NCI-H1436 treated with DMSO at 0.1 percent for 48 hours (cell line): ENCODE results near the gene PIK3R5.
"Not testable (repeated sequence)": the region's sequence is repeated elsewhere in the genome, so short reads cannot be mapped to it uniquely, and the experiment has no call there.

Experiments used
- DNase-seq: peaks from one replicate; lab custom pipeline; 2025; lab: John Stamatoyannopoulos, UW

PIK3R5 gene

DNA sequence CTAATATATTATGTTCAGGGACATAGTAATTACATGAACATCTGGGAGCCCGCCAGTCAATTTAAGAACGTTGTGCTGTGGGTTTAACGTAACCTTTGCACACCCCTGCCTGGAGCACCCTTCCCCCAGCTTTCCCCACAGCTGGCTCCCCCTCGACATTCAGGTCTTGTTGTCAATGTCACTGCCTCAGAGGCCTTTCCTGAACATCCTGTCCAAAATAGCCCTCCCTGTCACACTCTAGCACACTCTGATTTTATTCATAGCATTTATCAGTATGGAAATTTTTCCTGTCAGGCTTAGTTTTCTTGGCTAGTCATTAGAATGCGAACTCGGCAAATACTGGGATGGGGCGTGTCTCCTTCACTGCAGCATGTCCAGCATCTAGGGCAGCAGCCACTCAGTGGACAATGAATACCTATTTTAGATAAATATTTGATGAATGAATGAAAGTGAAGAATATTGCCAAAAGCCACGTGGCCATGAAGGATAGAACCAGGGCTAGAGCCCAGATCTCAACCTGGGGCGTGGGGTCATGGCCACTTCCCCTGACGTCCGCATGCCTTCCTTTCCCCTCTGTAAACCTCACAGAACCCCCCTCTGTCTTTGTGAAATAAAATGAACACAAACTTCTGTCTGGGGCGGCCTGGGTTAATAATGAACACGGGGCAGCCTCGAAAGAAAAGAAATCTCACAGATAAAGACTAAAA lies 108.5 kb downstream of the PIK3R5 start:
- DNase-seq: no peak

DNA sequence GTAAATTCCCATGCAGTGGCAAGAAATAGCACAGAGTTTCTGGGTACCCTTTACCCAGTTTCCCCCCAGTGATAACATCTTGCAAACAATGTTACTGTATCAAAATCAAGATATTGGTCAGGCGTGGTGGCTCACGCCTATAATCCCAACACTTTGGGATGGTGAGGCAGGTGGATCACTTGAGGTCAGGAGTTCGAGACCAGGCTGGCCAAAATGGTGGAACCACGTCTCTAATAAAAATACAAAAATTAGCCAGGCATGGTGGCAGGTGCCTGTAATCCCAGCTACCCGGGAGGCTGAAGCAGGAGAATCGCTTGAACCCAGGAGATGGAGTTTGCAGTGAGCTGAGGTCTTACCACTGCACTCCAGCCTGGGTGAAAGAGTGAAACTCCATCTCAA lies 109.3 kb downstream of the PIK3R5 start:
- DNase-seq: not testable (repeated sequence)

DNA sequence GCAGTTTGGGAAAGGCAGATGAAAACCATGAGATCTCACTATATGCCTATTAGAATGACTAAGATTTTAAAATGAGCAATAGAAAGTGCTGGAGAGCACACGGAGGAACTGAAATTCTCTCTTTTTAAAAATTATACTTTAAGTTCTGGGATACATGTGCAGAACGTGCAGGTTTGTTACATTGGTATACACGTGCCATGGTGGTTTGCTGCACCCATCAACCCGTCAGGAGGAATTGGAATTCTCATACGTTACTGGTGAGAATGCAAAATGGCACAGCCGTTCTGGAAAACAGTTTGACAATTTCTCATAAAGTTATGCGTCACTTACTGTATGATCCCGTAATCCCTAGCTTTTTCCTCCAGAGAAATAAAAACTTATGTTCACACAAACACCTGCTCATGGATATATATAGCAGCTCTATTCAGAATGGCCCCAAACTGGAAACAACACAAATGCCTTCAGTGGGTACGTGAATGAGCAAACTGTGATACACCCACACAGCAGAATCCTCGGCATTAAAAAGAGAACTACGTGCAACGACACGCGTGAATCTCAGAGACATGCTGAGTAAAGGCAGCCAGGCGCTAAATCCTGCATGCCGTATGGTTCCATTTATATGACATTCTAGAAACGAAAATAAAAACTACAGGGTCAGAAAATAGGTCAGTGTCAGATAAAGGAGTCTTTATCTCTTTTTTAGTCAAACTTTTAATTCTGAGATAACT lies 109.9 kb downstream of the PIK3R5 start:
- DNase-seq: no peak

DNA sequence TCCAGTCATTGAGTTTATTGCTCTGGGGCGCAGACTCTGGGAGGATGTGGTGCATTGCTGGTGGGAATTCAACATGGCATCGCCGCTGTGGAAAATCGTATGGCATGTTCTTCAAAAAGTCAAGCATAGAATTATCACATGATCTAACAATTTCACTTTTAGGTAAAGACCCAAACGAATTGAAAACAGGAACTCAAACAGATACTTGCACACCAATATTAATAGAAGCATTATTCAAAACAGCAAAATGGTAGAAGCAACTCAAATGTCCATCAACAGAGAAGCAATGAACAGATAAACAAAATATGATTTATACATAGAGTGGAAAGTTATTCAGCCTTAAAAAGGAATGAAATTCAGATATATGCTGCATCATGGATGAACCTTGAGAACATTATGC lies 113.9 kb downstream of the PIK3R5 start:
- no peak for DNase-seq

DNA sequence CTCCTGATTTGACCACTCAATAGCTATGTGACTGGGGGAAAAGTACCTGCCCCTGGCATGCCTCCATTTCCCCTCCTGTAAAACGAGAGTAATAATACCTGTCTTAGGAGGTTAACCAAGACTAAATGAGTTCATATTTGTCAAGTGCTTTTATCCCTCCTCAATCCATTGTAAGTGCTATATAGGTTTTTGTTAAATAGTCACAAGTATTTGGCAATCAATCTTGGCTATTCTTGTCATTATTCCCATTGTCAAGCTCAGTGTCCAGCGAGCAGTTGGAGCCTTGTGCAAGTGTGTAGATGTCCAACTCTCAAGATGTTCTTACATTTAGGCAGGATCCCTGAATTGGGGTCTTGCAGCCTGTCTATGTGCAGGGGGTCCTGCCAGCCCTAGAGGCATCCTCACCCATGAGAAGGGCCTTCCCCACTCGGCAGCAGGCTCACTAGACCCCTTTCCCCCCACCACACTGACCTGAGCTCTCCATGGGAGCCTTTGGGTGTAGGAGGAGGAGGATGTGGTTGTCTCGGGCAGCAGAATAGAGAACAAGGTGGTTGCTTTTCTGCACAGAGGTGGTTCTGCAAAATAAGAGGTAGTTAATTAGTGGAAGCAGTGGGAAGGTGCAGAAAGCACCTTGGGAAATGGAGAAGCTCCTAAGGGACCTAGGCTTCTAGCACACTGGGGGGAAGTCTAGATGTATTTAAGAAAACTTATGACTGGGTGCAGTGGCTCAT lies 116.0 kb downstream of the PIK3R5 start:
- DNase-seq: no peak

DNA sequence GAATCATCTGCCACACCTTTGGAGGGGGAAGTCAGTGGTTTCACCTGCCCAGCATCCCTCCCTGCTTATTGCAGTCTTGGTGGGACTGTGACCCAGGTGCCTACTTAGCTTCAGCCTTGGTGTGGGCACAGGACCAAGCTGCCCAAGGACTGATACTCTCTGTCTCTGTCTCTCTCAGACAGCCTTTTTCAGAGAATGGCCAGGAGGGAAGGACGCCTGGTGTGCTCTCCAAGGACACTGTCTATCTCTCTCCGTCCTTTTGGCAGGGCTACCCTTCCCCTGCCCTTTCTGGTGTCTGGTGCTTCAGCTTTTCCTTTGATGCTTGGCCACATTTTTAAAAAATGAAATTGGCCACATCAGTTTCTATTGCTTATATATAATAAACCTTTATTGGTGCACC lies 117.6 kb downstream of the PIK3R5 start:
- no peak for DNase-seq

DNA sequence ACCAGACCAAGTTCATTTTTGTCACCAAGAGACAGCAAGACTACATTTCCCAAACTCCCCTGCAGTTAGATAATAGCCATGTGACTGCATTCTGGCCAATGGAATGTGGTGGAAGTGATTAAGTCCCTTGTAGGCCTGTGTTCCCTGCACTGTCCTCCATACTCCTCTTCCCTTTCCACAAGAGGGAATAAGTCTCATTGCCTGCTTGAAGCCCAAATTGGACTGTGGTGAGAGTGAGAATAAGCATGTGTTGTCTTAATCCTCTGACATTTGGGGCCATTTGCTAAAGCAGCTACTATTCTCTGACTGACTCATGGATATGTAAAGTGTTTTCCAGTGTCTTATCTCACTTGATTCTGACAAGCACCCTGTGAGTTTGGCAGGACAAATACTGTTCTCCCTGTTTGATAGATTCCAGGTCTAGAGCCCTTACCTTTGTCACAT lies 118.7 kb downstream of the PIK3R5 start:
- DNase-seq: no peak

DNA sequence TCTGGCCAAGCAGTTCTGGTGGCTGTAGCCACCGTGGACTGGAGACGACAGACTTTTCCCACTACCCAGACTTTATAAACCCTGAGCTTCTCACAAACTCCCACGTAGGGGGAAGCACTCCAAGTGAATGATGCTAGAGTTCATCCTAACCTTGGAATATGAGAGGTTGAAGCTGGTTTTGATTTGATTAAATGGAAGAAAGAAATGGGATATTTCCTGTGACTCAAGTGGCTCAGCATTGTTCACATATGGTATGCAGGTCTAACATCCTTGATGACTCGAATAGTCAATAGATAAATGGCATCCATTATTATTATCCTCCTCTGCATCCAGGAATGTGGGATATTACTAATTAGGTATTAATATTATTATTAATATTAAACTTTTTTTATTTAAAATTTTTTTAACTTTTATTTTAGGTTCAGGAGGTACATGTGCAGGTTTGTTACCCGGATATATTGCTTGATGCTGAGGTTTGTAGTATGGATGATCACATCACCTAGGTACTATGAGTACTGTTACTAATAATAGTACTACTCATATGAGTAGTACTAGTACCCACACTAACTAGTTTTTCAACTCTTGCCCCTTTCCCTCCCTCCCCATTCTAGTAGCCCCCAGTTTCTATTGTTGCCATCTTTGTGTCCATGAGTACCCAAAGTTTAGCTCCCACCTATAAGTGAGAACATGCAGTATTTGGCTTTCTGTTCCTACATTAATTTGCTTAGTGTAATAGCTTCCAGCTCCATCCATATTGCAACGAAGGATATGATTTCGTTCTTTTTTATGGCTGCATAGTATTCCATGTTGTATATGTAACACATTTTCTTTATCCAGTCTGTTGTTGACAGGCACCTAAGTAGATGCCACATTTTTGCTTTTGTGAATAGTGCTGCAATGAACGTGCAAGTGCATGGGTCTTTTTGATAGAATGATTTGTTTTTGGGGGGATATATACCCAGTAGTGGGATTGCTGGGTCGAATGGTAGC lies 121.0 kb downstream of the PIK3R5 start:
- DNase-seq: no peak

DNA sequence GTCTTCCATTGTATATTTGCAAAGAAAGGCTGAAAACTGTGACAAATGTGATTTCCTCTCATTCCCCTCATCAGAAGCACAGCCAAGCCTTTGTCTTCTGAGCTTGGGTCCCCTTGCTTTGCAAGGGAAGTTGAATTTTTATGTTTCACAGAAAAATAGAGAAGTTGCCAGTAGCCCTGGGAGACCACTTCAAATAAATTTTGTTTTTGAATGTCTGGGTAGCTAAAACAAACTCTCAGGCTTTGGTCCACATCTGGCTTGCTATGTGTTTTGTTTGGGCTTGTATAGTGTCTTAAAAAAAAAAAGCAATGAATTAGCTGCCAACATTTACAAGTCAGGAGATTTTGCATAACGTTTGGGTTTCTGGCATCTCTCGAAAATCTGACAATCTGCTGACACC lies 122.2 kb downstream of the PIK3R5 start:
- no peak for DNase-seq

DNA sequence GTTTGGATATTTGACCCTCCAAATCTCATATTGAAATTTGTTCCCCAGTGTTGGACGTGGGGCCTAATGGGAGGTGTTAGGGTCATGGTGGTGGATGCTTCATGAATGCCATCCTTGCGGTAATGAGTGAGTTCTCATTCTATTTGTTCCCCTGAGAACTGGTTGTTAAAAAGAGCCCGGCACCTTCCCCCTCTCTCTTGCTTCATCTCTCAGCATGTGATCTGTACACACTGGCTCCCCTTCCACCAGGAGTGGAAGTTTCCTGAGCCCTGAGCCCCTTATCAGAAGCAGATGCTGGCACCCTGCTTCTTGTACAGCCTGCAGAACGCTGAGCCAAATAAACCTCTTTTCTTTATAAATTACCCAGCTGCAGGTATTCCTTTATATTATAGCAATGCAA lies 123.7 kb downstream of the PIK3R5 start:
- no peak for DNase-seq

DNA sequence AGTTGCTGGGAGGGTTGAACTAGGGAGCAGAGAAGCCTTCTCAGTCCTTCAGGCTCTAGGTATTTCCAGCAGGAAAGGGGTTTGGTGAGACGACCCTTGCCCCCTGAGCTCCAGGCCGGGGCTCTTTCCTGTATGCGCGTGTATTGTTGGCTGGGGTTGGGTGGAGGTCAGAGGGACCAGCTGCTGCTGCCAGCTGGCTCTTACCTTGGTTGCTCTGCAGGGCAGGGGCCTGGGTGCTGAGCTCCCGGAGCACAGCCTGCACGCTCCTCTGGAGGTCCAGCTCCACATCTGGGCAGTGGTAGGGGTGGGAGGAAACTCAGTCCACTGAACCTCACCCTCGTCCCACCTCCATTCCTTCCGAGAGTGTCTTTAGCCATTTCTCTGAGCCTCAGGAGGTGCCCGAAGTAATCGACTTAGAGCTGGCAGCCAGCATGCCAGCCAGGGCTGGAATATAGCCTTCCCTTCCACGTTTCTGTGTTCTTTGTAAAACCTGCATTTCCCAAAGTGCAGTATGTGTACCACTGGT lies 126.0 kb downstream of the PIK3R5 start:
- no peak for DNase-seq

DNA sequence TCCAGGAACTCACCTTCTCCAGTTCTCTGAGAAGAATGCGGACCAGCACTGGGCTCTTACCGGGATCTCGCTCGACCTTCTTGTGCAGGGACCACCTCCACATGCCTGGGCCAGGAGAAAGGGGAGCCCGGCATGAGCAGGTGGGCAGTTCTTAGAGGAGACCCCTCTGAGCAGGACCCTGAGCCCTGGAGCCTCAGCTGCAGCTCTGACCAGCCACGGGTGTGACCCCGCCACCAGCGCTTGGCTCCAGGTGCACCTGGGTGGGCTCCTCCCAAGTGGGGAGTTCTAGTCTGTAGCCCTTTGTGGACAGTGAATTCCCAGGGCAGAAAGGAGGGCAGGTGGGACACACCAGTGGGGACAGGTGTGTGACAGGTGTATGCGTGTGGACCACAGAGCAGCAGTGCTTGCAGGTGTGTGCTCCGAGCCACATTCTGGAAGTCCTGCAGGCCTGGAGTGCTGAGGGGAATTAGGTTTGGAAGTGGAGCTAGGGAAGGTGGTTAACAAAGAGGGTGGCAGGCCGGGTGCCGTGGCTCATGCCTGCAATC lies 126.9 kb downstream of the PIK3R5 start:
- DNase-seq: no peak

DNA sequence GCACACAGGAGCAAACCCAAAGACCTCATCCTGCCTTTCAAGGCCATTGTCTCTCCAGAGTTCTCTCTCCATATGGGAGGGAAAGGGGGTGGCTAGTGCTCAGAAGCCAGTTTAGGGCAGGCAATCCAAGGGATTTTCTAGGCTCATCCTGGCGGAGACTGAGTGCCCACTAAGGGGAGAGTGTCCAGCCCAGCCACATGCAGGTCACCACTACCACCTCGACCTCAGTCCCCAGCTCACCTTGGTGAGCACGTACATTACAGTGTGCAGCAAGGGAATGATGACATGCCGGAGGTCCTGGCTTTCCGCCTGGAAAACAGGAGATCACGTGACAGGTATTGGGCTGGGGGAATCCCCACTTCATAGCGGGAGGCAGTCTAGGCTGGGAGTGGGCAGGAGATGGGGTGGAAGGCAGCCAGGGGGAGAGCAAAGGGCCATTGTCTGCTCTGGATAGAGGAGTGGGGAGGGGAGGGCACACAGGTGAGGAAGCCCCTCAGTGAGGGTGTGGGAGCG lies 127.9 kb downstream of the PIK3R5 start:
- DNase-seq: no peak

DNA sequence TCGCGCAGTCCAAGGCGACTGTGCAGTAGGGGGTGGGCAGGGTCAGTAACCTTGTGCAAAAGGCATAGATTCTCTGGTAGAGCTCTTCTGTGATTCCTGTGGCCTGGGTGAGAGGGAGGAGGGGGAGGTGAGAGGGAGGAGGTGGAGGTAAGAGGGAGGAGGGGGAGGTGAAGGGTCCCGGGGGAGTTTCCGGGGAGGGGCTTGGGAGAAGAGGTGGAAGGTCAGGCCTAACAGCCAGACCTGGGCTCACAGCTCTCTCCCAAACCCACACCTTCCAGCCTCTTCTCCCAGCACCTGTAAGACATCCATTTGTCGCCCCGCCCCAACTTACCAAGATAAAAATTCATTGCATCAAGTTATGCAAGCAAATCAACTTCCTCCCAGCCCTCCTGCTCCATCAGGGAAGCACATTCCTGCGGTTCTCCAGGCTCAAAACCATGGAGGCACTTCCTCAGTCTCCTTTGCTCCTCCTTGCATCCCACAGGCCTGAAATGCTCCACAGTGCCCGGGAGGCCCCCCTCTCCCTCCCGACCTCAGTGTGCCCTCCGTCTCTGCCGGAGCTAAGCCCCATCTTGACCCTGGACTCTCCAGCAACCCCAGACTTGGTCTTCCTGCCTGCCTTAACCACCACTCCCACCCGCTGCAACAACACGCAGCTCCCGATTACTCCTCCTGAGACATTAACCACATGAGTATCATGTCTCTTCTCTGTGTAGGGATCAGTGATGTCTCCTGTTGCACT lies 128.5 kb downstream of the PIK3R5 start:
- DNase-seq: no peak

DNA sequence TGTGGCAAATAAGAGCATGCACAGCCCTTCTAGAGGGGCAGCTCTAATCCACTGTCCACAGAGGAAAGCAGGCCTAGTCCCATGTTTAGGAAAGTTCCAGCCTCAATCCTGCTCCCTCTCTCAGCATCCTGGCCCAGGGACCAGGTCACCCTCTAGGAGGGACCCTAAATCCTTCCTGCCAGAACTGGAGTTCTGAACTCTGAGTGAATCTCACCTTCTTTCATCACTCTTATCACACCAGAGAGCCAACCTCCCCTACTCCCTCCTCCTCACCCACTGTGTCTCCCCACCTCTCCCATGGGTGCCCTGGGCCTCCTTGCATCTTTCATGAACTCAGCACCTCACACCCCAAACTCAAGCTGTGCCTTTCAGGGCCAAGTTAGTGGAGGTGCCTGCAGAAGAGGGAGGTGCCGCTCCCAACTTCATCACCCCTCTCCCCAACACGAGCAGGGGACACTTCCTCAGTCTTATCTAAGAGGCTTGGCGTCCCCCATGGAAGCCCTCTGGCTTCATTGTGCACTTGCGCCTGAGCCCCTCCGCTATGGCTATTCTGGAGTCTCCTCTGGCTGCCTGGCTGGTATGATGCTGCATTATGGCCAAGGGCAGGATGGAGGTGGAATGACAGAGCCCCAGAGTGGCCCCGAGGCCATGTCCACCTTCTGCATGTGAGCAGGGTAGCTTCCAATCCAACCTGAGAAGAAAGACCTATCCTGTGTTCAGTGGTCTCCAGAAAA lies 129.7 kb downstream of the PIK3R5 start:
- DNase-seq: no peak

DNA sequence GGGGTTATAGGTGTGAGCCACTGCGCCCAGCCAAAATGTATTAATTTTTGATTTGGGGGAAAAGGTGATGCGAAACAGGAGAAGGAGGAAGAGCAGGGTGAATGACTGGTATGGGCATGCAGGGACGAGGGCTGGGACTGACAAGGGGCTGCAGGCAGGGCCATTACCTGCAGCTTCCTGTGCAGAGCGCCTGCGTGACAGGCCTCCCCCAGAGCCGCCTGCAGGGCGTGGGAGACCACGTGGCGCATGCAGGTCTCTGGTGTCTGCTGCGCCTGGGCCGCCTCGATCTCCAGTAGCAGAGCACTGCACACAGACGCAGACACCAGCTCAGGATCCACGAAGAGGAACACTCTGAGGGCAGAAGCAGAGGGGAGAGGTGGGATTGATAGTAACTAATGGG lies 130.4 kb downstream of the PIK3R5 start:
- no peak for DNase-seq

DNA sequence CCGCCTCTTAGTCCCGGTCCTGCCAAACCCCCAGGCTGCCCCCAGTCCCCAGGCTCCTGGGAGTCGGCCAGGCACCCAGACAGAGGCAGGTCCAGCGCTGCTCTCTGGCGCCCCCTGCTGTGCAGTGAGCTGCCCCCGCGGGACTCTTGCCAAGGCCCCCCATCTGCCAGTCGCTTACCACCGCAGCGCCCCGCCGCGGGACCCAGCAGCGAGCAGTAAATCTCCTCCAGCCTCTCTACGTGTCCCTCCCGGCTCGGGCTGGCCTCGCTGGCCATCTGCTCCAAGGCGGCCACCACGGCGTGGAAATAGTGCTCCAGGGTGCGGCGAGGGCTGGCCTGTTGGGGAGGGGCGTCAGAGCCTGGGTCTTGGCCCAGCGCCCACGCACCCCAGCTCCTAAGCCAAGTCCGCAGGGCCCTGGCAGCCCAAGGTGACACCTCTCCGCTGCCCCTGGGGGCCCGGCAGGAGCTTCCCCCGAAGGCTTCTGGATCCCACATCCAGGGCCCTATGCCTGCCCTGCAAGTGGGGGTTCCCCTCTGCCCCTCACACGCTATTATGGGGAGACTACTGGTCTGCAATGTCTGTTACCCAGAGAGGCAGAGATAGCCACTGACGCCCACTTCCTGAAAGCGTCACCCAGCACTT lies 132.7 kb downstream of the PIK3R5 start:
- DNase-seq: no peak

DNA sequence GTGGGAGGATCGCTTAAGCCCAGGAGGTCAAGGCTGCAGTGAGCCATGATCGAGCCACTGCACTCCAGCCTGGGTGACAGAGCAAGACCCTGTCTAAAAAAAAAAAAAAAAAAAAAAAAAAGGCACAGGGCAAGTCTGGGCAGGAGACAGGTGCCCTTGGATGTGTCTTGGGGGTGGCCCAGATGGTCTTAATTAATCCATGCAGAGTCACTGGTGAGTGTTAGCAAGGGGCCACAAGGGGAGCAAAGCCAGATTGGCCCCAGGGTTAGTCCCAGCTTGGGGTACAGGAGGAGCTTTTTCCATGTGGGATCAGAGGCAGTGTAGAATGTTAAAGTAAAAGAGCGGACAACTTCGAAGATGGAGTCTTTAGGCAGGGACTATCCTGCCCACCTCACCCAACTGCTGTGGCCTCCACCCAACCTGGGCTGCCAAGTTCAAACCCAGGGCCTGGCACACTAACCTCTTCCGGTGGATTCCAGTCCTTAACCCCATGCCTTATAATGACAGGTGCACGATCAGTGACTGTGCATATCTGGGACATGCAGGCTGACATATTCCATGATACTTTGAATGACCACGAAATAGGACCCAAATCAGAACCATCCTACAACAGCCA lies 134.2 kb downstream of the PIK3R5 start:
- no peak for DNase-seq

DNA sequence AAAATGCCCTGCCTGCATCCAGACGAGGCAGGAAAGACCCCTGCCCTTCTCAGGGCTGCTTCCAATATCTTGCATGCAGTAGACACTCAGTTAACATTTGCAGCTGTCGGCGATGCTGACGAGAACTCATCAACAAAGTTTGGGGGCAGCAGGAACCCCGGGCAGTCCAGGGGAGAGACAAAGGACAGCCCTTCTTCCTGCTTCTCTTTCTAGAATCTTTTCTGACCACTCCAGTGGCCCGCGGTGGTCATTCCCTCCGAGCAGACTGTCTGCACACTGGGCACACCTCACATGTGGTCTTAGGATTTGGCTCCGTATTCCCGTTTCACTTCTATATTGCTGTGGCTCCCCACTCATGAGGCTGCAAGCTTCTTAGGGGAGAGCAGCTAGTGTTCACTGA lies 135.4 kb downstream of the PIK3R5 start:
- no peak for DNase-seq
